Stimulated activated CD8-positive, alpha-beta memory T cell treated with anti-CD3 and anti-CD28 coated beads, Interleukin-7, amount 100 ng/mL, for 24 hours (primary cell): ENCODE data around the gene VIPR2.

ENCODE experiments used
- DNase-seq: peaks from one replicate; pipeline ENCODE4 v3.0.0-alpha.2; 2020; ENCODE audit warnings: low read depth

Gene VIPR2

DNA sequence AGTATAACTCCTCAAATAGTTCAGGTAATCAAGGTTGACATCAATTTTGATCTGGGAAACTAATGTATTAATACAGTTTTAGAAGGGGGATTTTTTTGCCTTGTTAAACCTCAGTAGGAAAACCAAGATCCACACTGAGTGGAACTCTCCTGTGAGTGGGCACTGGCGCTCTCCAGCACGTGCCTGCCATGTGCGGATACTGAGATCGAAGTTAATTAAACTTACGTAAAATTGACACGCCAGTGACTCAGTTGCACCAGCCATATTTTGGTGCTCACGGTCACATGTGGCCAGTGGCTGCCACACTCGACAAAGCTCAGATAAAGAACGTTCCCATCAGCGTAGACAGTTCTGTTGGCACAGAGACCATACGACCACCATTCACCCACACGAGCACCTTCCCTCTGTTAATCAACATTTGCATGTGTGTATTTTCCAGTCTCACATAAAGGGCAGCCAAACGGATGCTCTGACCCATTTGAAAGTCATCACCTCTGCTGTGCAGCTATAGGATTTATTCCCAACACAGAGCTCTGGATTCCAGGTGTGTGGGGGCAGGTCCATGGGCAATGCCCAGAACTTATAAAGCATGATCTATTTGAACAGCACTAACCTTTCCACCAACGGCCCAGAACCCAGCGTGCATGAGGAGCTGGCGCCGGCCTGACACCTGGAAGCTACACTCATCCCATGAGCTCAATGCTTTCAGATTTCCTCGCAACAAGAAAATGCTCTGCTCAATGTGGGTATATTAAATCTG lies 77.7 kb downstream of the VIPR2 start:
- DNase-seq: no peak

DNA sequence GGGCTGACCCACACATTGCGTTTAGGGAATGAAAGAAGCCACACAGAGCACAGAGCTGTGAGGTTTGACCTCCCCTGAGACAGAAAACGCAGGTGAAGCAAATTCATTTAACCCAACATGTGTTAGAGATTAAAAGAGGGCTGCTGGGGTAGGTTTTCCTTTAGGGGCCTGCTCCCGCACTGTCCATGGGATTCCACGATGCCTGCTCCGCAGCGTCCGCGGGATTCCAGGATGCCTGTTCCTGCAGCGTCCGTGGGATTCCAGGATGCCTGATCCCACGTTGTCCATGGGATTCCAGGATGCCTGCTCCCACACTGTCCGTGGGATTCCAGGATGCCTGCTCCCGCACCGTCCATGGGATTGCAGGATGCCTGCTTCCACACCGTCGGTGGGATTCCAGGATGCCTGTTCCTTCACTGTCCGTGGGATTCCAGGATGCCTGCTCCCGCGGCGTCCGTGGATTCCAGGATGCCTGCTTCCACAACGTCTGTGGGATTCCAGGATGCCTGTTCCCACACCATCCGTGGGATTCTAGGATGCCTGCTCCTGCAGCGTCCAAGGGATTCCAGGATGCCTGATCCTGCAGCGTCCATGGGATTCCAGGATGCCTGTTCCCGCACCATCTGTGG lies 78.7 kb downstream of the VIPR2 start:
- DNase-seq: no peak

DNA sequence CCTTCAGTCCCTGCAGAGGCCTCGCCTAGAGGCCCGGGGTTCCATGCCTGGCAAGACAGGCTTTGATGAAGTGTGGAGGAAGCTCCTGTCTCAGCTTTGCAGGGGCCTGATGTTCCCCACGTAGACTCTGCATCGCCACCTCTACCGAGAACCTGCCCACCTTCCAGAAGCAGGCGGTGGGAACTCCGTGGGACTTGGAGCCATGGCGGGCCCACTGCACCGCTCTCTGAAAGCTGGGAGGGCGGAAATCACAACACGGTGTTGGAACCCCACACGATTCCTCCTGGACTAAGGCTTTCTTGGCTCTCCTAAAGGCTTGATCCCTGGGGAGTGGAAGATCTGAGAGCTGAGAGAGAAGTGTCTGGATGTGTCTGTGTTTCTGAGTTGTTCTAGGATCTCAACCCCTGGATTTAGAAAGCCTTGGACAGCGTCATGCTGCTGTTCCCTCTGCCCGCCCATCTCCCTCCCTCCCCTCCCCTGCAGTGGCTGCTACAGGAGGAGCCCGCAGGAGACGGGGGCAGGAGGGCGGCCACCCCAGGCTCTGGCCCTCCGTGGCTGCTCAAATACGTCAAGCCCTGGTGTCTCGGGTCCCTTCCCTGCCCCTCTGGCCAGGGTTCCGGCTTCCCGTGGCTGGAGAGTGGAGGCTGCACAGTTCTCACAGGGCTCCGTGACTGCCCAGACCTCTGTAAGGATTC lies 79.7 kb downstream of the VIPR2 start:
- DNase-seq: no peak

- no peak for DNase-seq
Observed at GRCh38 chr7:159064121-159064815, 80.4 kb downstream of the VIPR2 start.

DNA sequence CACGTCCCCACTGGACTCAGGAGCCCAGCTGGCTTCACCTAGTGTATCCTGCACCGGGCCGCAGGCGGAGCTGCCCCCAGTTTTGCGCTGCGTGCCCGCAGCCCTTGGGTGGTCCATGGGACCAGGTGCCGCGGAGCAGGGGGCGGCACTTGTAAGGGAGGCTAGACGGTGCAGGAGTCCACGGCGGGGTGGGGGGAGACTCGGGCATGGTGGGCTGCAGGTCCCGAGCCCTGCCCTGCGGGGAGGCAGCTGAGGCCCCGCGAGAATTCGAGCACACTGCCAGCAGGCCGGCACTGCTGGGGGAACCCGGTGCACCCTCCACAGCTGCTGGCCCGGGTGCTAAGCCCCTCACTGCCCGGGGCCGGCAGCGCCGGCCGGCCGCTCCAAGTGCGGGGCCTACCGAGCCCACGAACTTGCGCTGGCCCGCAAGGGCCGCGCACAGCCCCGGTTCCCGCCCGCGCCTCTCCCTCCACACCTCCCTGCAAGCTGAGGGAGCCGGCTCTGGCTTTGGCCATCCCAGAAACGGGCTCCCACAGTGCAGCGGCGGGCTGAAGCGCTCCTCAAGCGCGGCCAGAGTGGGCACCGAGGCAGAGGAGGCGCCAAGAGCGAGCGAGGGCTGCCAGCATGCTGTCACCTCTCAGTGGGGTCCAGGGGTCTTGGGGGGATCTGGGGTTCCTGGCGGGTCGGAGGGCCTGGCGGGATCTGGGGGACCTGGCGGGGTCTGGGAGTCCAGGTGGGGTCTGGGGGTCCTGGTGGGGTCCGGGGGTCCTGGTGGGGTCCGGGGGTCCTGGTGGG lies 81.4 kb downstream of the VIPR2 start:
- no peak for DNase-seq

DNA sequence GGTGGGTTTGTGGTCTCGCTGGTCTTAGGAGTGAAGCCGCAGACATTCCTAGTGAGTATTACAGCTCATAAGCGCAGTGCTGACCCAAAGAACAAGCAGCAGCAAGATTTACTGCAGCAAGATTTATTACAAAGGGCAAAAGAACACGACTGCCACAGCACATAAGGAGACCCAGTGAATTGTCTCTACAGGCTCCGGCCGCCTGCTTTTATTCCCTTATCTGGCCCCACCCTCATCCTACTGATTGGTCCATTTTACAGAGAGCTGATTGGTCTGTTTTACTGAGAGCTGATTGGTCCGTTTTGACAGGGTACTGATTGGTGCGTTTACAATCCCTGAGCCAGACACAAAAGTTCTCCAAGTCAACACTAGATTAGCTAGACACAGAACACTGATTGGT lies 82.1 kb downstream of the VIPR2 start:
- no peak for DNase-seq

DNA sequence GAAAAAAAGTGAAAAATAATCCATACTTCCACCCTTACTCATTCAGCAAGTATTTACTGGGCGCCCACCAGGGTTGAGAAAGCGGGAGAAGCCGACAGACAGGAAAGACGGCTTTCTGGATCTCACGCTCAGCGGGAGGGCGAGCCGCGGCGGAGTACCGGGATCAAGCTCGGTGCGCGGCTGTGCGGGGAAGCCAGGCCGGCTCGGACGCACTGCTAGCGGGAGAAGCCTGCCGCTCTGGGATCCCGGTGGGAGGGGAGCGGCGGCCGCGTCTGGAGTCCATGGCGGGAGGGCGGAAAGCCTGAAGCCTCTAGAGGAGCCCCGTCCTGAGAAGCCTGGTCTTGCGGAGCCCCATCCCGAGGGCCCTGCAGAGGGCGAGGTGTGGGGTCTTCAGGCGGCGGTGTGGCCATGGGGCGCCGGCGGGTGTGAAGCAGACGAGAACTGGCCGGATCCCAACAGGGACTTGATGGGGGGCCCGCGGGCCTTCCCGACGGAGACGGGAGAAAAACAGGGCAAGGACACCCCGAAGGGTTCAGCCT lies 82.9 kb downstream of the VIPR2 start:
- no peak for DNase-seq

DNA sequence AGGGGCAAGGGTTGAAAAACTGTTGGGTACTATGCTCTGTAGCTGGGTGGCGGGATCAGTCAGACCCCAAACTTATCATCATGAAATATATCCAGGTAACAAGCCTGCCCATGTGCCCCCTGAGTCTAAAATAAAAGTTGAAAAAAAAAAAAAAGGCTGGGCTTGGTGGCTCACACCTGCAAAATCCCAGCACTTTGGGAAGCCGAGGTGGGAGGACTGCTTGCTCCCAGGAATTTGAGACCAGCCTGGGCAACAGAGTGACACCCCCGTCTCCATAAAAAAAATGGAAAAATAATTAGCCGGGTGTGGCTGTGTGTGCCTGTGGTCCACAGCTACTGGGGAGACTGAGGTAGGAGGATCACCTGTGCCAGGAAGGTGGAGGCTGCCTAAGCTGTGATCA lies 83.5 kb downstream of the VIPR2 start:
- no peak for DNase-seq

- DNase-seq: no peak
Observed at GRCh38 chr7:159060440-159060839, 84.2 kb downstream of the VIPR2 start.

- no peak for DNase-seq
Observed at GRCh38 chr7:159059629-159060028, 85.0 kb downstream of the VIPR2 start.

- no peak for DNase-seq
Observed at GRCh38 chr7:159057647-159058046, 87.0 kb downstream of the VIPR2 start.

GRCh38 chr7:159056737-159057136 lies 87.9 kb downstream of the VIPR2 start:
- no peak for DNase-seq

- no peak for DNase-seq
Observed at GRCh38 chr7:159051916-159052315, 92.8 kb downstream of the VIPR2 start.

DNA sequence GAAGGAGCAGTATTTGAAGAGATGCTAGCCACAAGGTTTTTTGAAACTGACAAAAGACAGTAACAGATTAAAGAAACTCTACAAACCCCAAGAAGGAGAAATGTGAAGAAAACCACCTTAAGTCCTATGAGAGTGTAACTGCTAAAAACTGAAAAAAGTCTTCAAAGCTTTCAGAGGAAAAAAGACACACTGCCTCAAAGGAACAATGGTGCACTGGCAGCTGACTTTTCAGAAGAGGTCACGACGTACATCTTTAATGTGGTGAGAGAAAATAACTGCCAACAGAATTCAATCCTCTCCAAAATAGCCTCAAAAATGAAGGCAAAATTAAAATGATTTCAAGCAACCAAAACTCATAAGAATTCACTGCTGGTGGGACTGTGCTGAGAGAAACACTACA lies 94.0 kb downstream of the VIPR2 start:
- no peak for DNase-seq

- DNase-seq: no peak
Observed at GRCh38 chr7:159049266-159050025, 95.2 kb downstream of the VIPR2 start.

- DNase-seq: no peak
Observed at GRCh38 chr7:159048656-159049055, 96.0 kb downstream of the VIPR2 start.

GRCh38 chr7:159047536-159047935 lies 97.1 kb downstream of the VIPR2 start:
- DNase-seq: no peak

- DNase-seq: no peak
Observed at GRCh38 chr7:159046300-159046699, 98.4 kb downstream of the VIPR2 start.

- no peak for DNase-seq
Observed at GRCh38 chr7:159045839-159046238, 98.8 kb downstream of the VIPR2 start.

DNA sequence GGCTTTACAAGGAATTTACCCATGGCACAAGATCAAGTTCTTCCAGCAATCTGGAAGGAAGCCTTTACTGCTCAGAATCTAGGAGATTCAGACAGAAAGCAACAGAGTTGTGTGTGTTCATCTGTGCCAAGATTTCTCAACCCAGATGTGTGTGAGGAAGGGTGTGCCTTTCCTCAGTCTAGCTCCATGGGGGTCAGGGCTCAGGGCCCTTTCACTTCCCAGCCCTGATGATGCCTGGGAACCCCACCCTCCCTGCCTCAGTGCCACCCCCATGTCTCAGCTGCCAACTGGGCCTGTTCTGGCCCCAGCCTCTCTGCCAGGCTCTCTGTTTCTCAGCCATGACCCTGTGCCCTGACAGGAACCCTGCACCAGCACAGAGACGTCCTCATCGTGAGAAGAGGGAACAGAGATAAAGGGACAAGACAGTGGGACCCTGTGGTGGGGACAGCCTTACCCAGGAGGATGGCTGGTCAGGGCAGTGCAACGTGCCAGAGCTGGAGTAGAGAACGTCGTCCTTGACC lies 102.0 kb downstream of the VIPR2 start:
- DNase-seq: no peak

DNA sequence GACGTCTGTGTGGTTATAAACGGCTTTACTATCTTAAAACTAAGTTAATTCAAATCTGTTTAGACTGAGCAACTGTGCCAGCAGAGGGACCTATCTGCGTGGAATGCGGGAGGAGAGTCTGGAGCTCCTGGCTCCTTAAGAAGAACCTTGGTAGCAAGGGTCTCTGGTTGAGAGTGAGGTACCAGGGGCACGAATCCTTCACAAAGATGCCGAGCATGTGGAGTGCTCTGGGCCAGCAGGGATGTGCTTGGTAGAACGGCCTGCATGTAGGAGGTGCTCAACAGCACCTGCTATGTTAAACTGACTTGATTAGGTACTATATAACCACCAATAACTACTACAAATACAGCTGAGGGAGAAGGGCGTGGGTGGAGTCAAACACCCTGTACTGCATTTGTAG lies 102.6 kb downstream of the VIPR2 start:
- DNase-seq: no peak
